Neuronal stem cell (in vitro differentiated cells): ENCODE data around the gene VIPAS39.

Source experiments
- DNase-seq: peaks from one replicate; pipeline ENCODE4 v3.0.0-alpha.2; 2013; ENCODE audit warnings: low spot score
- H2AFZ ChIP-seq: one replicate; pipeline ENCODE4 v1.6.1; 2013; ENCODE audit warnings: mild to moderate bottlenecking, low read length, inconsistent platforms
- H2AK5ac ChIP-seq: 2 replicates; pipeline ENCODE4 v1.6.1; 2013; ENCODE audit warnings: low read depth, mild to moderate bottlenecking, inconsistent platforms, low read length, moderate library complexity, mixed read lengths
- H2BK120ac ChIP-seq: 2 replicates; pipeline ENCODE4 v1.6.1; 2013; ENCODE audit warnings: low read depth, mild to moderate bottlenecking, inconsistent platforms, low read length, moderate library complexity, mixed read lengths
- H2BK12ac ChIP-seq: one replicate; pipeline ENCODE4 v1.6.1; 2013; ENCODE audit warnings: low read length, inconsistent platforms
- H2BK15ac ChIP-seq: 2 replicates; pipeline ENCODE4 v1.6.1; 2013; ENCODE audit warnings: mild to moderate bottlenecking, low read length, inconsistent platforms, mixed read lengths
- H2BK5ac ChIP-seq: one replicate; pipeline ENCODE4 v1.6.1; 2013; ENCODE audit warnings: inconsistent platforms, mild to moderate bottlenecking, low read length, moderate library complexity
- H3K14ac ChIP-seq: one replicate; pipeline ENCODE4 v1.6.1; 2013; ENCODE audit warnings: low read length, inconsistent platforms
- H3K18ac ChIP-seq: 2 replicates; pipeline ENCODE4 v1.6.1; 2013; ENCODE audit warnings: low read length, inconsistent platforms
- H3K23ac ChIP-seq: 2 replicates; pipeline ENCODE4 v1.6.1; 2013; ENCODE audit warnings: low read depth, mild to moderate bottlenecking, mixed read lengths, low read length, inconsistent platforms; ENCODE audit not compliant: poor library complexity
- H3K27ac ChIP-seq: replicated peaks from 3 replicates; pipeline ENCODE4 v1.5.1; 2013; ENCODE audit warnings: low read length, inconsistent platforms
- H3K27me3 ChIP-seq, 3 experiments: 2 replicates each; pipeline ENCODE4 v1.6.1; 2013; ENCODE audit warnings: low read length in 3 of 3, mild to moderate bottlenecking in 2 of 3, inconsistent platforms in 1 of 3, low read depth in 1 of 3, mixed read lengths in 1 of 3, moderate library complexity in 1 of 3; ENCODE audit not compliant: control insufficient read depth in 3 of 3, insufficient read depth in 3 of 3
- H3K36me3 ChIP-seq, 2 donors: replicated peaks in 1 of 2; 2 replicates each; pipeline ENCODE4 v1.6.1; 2013; ENCODE audit warnings: low read length in 2 of 2; ENCODE audit not compliant: control insufficient read depth in 2 of 2, insufficient read depth in 2 of 2
- H3K4ac ChIP-seq: 2 replicates; pipeline ENCODE4 v1.6.1; 2013; ENCODE audit warnings: inconsistent platforms, mild to moderate bottlenecking, low read length, moderate library complexity
- H3K4me1 ChIP-seq, 2 donors: 1 replicate in 1 of 2; 2 replicates in 1 of 2; pipeline ENCODE4 v1.6.1; 2013; ENCODE audit warnings: low read length in 2 of 2, low read depth in 1 of 2; ENCODE audit not compliant: control insufficient read depth in 2 of 2, insufficient read depth in 1 of 2
- H3K4me2 ChIP-seq: one replicate; pipeline ENCODE4 v1.6.1; 2013; ENCODE audit warnings: mild to moderate bottlenecking, low read length, inconsistent platforms; ENCODE audit not compliant: insufficient read depth, poor library complexity, severe bottlenecking
- H3K4me3 ChIP-seq, 2 donors: 2 replicates each; pipeline ENCODE4 v1.5.1; 2013; ENCODE audit warnings: low read length in 2 of 2, mild to moderate bottlenecking in 2 of 2, inconsistent platforms in 1 of 2, moderate library complexity in 1 of 2
- H3K79me1 ChIP-seq: one replicate; pipeline ENCODE4 v1.6.1; 2013; ENCODE audit warnings: low read depth, mild to moderate bottlenecking, inconsistent platforms, low read length, moderate library complexity
- H3K9ac ChIP-seq: one replicate; pipeline ENCODE4 v1.6.1; 2013; ENCODE audit warnings: mild to moderate bottlenecking, low read depth, low read length, inconsistent platforms; ENCODE audit not compliant: poor library complexity
- H3K9me3 ChIP-seq, 2 donors: replicated peaks in 1 of 2; 2 replicates each; pipeline versions ENCODE3 to v1.6.1; 2013; ENCODE audit warnings: low read length in 2 of 2, mild to moderate bottlenecking in 2 of 2, inconsistent platforms in 1 of 2, low read depth in 1 of 2, mixed read lengths in 1 of 2, moderate library complexity in 1 of 2; ENCODE audit not compliant: control insufficient read depth in 2 of 2, insufficient read depth in 1 of 2
- H4K8ac ChIP-seq: one replicate; pipeline ENCODE4 v1.6.1; 2013; ENCODE audit warnings: low read depth, mild to moderate bottlenecking, inconsistent platforms, low read length, moderate library complexity
- H4K91ac ChIP-seq: one replicate; pipeline ENCODE4 v1.6.1; 2013; ENCODE audit warnings: low read length, low read depth, mild to moderate bottlenecking, inconsistent platforms; ENCODE audit not compliant: poor library complexity
- WGBS, 2 donors: extraction: QIAGEN DNeasy Blood & Tissue Kit; methylation state at CpG; one replicate each; pipeline ENCODE4 v1.1.7; 2013; ENCODE audit warnings: missing lambda C conversion rate in 2 of 2, mixed read lengths in 1 of 2; ENCODE audit not compliant: insufficient read length in 2 of 2, insufficient replicate concordance in 1 of 2; ENCODE audit errors: extremely low coverage in 2 of 2; 5-methylcytosine and 5-hydroxymethylcytosine counted together

VIPAS39 gene

DNA sequence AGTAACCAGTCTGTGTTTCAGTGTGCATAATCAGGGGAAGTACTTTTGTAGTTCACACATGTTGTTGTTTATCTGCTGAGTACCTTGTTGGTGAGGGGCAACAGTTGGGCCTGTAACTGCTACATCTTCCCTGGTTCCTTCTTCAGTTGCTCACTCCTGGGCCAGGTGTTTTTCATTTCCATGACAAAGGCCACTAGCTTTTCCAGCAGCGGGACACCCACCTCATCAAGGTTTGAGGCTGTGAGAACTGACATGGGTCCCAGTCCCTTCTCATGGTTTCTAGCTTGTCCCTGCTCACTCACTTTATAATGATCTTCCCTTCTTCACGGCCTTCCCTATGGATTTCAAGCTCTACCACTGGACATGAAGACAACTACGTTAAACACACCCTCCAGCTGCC, 32.5 kb downstream of the VIPAS39 start:
- WGBS, 2 donors = no CpG with 5 or more reads among the region's 3 CpGs
- H3K4ac ChIP-seq = no peak overlapping the region
- H3K27me3 ChIP-seq = no peaks in the 10 kb centered on the region
- H2AK5ac ChIP-seq = no peak overlapping the region
- no peak overlapping the region for H4K8ac ChIP-seq
- H4K91ac ChIP-seq = no peak overlapping the region
- no peaks in the 10 kb centered on the region for H3K79me1 ChIP-seq
- no peak overlapping the region for H3K14ac ChIP-seq
- no peak overlapping the region for H3K23ac ChIP-seq
- H3K9me3 ChIP-seq = peaks cover 0 to 3% of the 10 kb centered on the region in 2 donors
- no peak overlapping the region for H2BK120ac ChIP-seq
- no peak overlapping the region for H3K27ac ChIP-seq
- peaks cover 20 to 75% of the 10 kb centered on the region in 2 donors for H3K36me3 ChIP-seq
- H3K4me1 ChIP-seq = no peaks in the 10 kb centered on the region
- no peak overlapping the region for H2BK5ac ChIP-seq
- no peak overlapping the region for H3K4me3 ChIP-seq
- H2BK12ac ChIP-seq = no peak overlapping the region
- no peak for DNase-seq
- H3K18ac ChIP-seq = no peak overlapping the region
- no peak overlapping the region for H2BK15ac ChIP-seq
- H3K4me2 ChIP-seq = no peak overlapping the region
- no peak overlapping the region for H2AFZ ChIP-seq
- no peak overlapping the region for H3K9ac ChIP-seq

- no peak within 1 kb of the TSS for H3K27ac ChIP-seq
- H3K4ac ChIP-seq = no peak within 1 kb of the TSS
- H3K18ac ChIP-seq = no peak within 1 kb of the TSS
- H3K36me3 ChIP-seq = peaks cover 18 to 61% of the 10 kb centered on the region in 2 donors
- no peak within 1 kb of the TSS for H3K14ac ChIP-seq
- no peak within 1 kb of the TSS for H3K23ac ChIP-seq
- H3K79me1 ChIP-seq = no peaks in the 10 kb centered on the region
- no peak within 1 kb of the TSS for H2BK120ac ChIP-seq
- H3K27me3 ChIP-seq = no peaks in the 10 kb centered on the region
- no peak within 1 kb of the TSS for H4K91ac ChIP-seq
- peaks cover 0 to 12% of the 10 kb centered on the region in 2 donors for H3K9me3 ChIP-seq
- WGBS, 2 donors = no CpG with 5 or more reads among the region's 1 CpG
- no peak within 1 kb of the TSS for H3K4me2 ChIP-seq
- H2AK5ac ChIP-seq = no peak within 1 kb of the TSS
- H2BK12ac ChIP-seq = no peak within 1 kb of the TSS
- H4K8ac ChIP-seq = no peak within 1 kb of the TSS
- no peak within 1 kb of the TSS for H2AFZ ChIP-seq
- no peak for DNase-seq
- no peaks in the 10 kb centered on the region for H3K4me1 ChIP-seq
- no peak within 1 kb of the TSS for H2BK15ac ChIP-seq
- no peak within 1 kb of the TSS for H2BK5ac ChIP-seq
- no peak within 1 kb of the TSS for H3K4me3 ChIP-seq
- no peak within 1 kb of the TSS for H3K9ac ChIP-seq
Measured at GRCh38 chr14:77423423-77423822, 34.0 kb downstream of the VIPAS39 start, which contains the start of gene NOXRED1. Gene NOXRED1, minus strand, starts transcription at chr14:77423523. Its CDS starts 634 bp downstream, at chr14:77422889.

- Histone ChIP-seq H2BK5ac (no peak overlapping the region), H2BK15ac (no peak overlapping the region), H3K27ac (no peak overlapping the region), H3K18ac (no peak overlapping the region), H3K4me3 (no peak overlapping the region), H2AK5ac (no peak overlapping the region), H3K4me2 (no peak overlapping the region), H4K91ac (no peak overlapping the region), H3K4ac (no peak overlapping the region), H3K4me1 (no peaks in the 10 kb centered on the region), H2AFZ (no peak overlapping the region), H3K14ac (no peak overlapping the region), H3K9me3 (peaks cover 0 to 15% of the 10 kb centered on the region in 2 donors), H4K8ac (no peak overlapping the region), H2BK12ac (no peak overlapping the region), H2BK120ac (no peak overlapping the region), H3K36me3 (peaks cover 10 to 39% of the 10 kb centered on the region in 2 donors), H3K27me3 (no peaks in the 10 kb centered on the region), H3K23ac (no peak overlapping the region), H3K79me1 (no peaks in the 10 kb centered on the region), H3K9ac (no peak overlapping the region)
- no peak for DNase-seq
- WGBS, 2 donors = no CpG with 5 or more reads among the region's 2 CpGs
Measured at GRCh38 chr14:77421201-77421600, 36.2 kb downstream of the VIPAS39 start.

DNA sequence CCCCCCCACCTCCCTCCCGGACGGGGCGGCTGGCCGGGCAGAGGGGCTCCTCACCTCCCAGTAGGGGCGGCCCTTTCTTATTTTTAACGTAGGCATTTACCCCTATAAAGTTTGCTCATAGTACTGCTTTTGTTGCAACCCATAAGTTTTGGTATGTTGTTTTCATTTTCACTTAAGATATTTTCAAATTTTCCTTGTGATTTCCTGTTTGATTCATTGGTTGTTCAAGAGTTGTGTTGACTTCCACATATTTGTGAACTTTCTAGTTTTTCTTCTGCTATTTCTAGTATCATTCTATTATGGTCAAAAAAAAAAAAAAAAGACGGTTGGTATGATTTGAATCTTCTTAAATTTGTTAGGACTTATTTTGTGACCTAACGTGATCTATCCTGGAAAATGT, 40.6 kb downstream of the VIPAS39 start:
- H3K18ac ChIP-seq = no peak overlapping the region
- H2BK15ac ChIP-seq = no peak overlapping the region
- H3K4me2 ChIP-seq = no peak overlapping the region
- no peak overlapping the region for H3K4ac ChIP-seq
- H3K36me3 ChIP-seq = no peaks in the 10 kb centered on the region
- no peak overlapping the region for H3K9ac ChIP-seq
- no peak overlapping the region for H2BK12ac ChIP-seq
- H3K23ac ChIP-seq = no peak overlapping the region
- no peak overlapping the region for H2AK5ac ChIP-seq
- no peaks in the 10 kb centered on the region for H3K4me1 ChIP-seq
- H2BK5ac ChIP-seq = no peak overlapping the region
- H3K4me3 ChIP-seq = no peak overlapping the region
- no peak overlapping the region for H3K14ac ChIP-seq
- no peaks in the 10 kb centered on the region for H3K27me3 ChIP-seq
- H3K79me1 ChIP-seq = no peaks in the 10 kb centered on the region
- no peak overlapping the region for H2AFZ ChIP-seq
- H3K27ac ChIP-seq = no peak overlapping the region
- H3K9me3 ChIP-seq = peaks cover 0 to 15% of the 10 kb centered on the region in 2 donors
- H4K91ac ChIP-seq = no peak overlapping the region
- no peak overlapping the region for H2BK120ac ChIP-seq
- no peak overlapping the region for H4K8ac ChIP-seq
- no peak for DNase-seq
- no CpG with 5 or more reads among the region's 8 CpGs for WGBS, 2 donors
